Panc1 (cell line): ENCODE results near the gene ZMIZ2. TPM values are rescaled to one million over a fixed set of nuclear protein-coding genes. Genes with fewer than 3 reads are reported as not detected.

Experiments used
- ATAC-seq: fragments of 200-7000 bp; cut with Tn5 transposase; 2 replicates; pipeline ENCODE4 v1.9.1; 2020; ENCODE audit warnings: mild to moderate bottlenecking, moderate library complexity
- BruUV-seq: library from RNA; stranded (reverse); fragments of 400-500 nt; replicated peaks from 2 replicates; lab custom pipeline; 2021; lab: Mats Ljungman, UMichigan
- CTCF ChIA-PET: fragments of 300-600 bp; sonication (Branson Sonifier 250); formaldehyde crosslinking; loops from one replicate; lab custom pipeline; 2022; ENCODE audit warnings: antibody characterized with exemption; lab: Charles Lee
- POLR2A ChIA-PET: fragments of 300-600 bp; sonication (Branson Sonifier 250); formaldehyde crosslinking; loops from one replicate; lab custom pipeline; 2022; ENCODE audit warnings: antibody characterized with exemption; lab: Charles Lee
- DNase-seq: peaks from one replicate; pipeline ENCODE4 v3.0.0-alpha.2; 2010; ENCODE audit warnings: low read depth, low spot score
- H3K27ac ChIP-seq: 2 replicates; pipeline ENCODE4 v1.5.1; 2011; ENCODE audit warnings: mild to moderate bottlenecking, low read length, inconsistent platforms
- H3K27me3 ChIP-seq: fragments of 200-500 bp; sonication (Bioruptor generic); 2 replicates; pipeline ENCODE4 v1.6.0; 2014; ENCODE audit warnings: low read length, inconsistent platforms; ENCODE audit not compliant: control insufficient read depth, insufficient read depth
- H3K36me3 ChIP-seq: fragments of 200-500 bp; sonication (Bioruptor generic); 2 replicates; pipeline ENCODE4 v1.5.1; 2014; ENCODE audit warnings: inconsistent platforms, mild to moderate bottlenecking, low read length, moderate library complexity; ENCODE audit not compliant: control insufficient read depth, insufficient read depth
- H3K4me1 ChIP-seq: 2 replicates; pipeline ENCODE4 v1.5.1; 2011; ENCODE audit warnings: inconsistent platforms, mild to moderate bottlenecking, low read length, moderate library complexity; ENCODE audit not compliant: control insufficient read depth, insufficient read depth
- H3K4me3 ChIP-seq, 2 experiments: 2 replicates each; pipeline ENCODE4 v1.5.1; 2011 to 2012; ENCODE audit warnings: low read depth in 2 of 2, low read length in 2 of 2, mild to moderate bottlenecking in 2 of 2, inconsistent platforms in 1 of 2, moderate library complexity in 1 of 2
- H3K9me3 ChIP-seq: fragments of 200-500 bp; sonication (Bioruptor generic); 2 replicates; pipeline ENCODE4 v1.5.1; 2014; ENCODE audit warnings: low read depth, mild to moderate bottlenecking, inconsistent platforms, low read length, moderate library complexity; ENCODE audit not compliant: control insufficient read depth, insufficient read depth
- CTCF ChIP-seq: fragments of 450-650 bp; IDR thresholded peaks from 2 replicates; pipeline ENCODE4 v1.5.1; 2017; ENCODE audit warnings: mild to moderate bottlenecking
- POLR2AphosphoS5 ChIP-seq: IDR thresholded peaks from 2 replicates; pipeline ENCODE4 v1.6.1; 2012; ENCODE audit warnings: mild to moderate bottlenecking, low read depth, low read length, moderate library complexity
- SIN3A ChIP-seq: IDR thresholded peaks from 2 replicates; pipeline ENCODE4 v1.6.1; 2012; ENCODE audit warnings: low read depth, mild to moderate bottlenecking, low read length, moderate library complexity, borderline replicate concordance; ENCODE audit not compliant: insufficient read depth
- TCF7L2 ChIP-seq: IDR thresholded peaks from 2 replicates; pipeline ENCODE4 v1.6.1; 2011; ENCODE audit warnings: mild to moderate bottlenecking, low read depth, low read length, inconsistent platforms
- in situ Hi-C: cut with HindIII; loops from 2 replicates; pipeline ENCODE4 v1.10.0; 2016; ENCODE audit warnings: low sequenced_read_pairs, low pct_unique_long_range_greater_than_20kb
- intact Hi-C: fragments of 100-400 bp; cut with micrococcal nuclease; formaldehyde crosslinking; loops from one replicate; pipeline ENCODE4 v1.10.0; 2022; ENCODE audit not compliant: unreplicated experiment
- total RNA-seq: library from RNA; stranded (reverse); gene quantifications from one replicate; pipeline ENCODE4 v1.2.1, GENCODE V29; 2021; ENCODE audit not compliant: unreplicated experiment
- TF ChIP-seq, protein P1 (sequence below), 2 experiments: IDR thresholded peaks; 2 replicates each; pipeline ENCODE4 v1.6.1; 2011 to 2012; ENCODE audit warnings: low read depth in 2 of 2, control low read depth in 1 of 2, low read length in 1 of 2, mild to moderate bottlenecking in 1 of 2, moderate library complexity in 1 of 2; ENCODE audit not compliant: insufficient read depth in 1 of 2

Gene ZMIZ2
- total RNA-seq, 1 experiment from 2014 or later = 137 TPM

GRCh38 chr7:44769776-44770294, 21.2 kb downstream of the ZMIZ2 start:
- peaks cover 12% of the 10 kb centered on the region for H3K36me3 ChIP-seq
- TF ChIP-seq POLR2AphosphoS5 (no peak), SIN3A (no peak), TCF7L2 (no peak), CTCF (no peak)
- TF ChIP-seq, protein P1, sequence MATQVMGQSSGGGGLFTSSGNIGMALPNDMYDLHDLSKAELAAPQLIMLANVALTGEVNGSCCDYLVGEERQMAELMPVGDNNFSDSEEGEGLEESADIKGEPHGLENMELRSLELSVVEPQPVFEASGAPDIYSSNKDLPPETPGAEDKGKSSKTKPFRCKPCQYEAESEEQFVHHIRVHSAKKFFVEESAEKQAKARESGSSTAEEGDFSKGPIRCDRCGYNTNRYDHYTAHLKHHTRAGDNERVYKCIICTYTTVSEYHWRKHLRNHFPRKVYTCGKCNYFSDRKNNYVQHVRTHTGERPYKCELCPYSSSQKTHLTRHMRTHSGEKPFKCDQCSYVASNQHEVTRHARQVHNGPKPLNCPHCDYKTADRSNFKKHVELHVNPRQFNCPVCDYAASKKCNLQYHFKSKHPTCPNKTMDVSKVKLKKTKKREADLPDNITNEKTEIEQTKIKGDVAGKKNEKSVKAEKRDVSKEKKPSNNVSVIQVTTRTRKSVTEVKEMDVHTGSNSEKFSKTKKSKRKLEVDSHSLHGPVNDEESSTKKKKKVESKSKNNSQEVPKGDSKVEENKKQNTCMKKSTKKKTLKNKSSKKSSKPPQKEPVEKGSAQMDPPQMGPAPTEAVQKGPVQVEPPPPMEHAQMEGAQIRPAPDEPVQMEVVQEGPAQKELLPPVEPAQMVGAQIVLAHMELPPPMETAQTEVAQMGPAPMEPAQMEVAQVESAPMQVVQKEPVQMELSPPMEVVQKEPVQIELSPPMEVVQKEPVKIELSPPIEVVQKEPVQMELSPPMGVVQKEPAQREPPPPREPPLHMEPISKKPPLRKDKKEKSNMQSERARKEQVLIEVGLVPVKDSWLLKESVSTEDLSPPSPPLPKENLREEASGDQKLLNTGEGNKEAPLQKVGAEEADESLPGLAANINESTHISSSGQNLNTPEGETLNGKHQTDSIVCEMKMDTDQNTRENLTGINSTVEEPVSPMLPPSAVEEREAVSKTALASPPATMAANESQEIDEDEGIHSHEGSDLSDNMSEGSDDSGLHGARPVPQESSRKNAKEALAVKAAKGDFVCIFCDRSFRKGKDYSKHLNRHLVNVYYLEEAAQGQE (IDR thresholded peaks at IDR 0.05; ENCODE audit: insufficient read depth in 1 of 2, low read depth in 2 of 2, low read length in 1 of 2) = no peak
- ATAC-seq = peak; percentile 15; the same call in 1 of the 2 replicates
- ChIA-PET POLR2A (no interaction called here), CTCF (interaction anchor here (0.6 kb wide), 1 partner anchor 230 kb away, joined by 3 read pairs; no protein-coding TSS in a partner anchor)
- in situ Hi-C loops = no loop called here
- H3K9me3 ChIP-seq = no peaks in the 10 kb centered on the region
- BruUV-seq = no TSS peak
- intact Hi-C loops = no loop called here
- H3K27me3 ChIP-seq = no peaks in the 10 kb centered on the region
- peaks cover 28% of the 10 kb centered on the region for H3K4me1 ChIP-seq
- H3K27ac ChIP-seq = peak overlapping the region; percentile 36; the same call in 1 of the 2 replicates
- H3K4me3 ChIP-seq = no peak overlapping the region
- DNase-seq = no peak

- Histone ChIP-seq H3K9me3 (no peaks in the 10 kb centered on the region), H3K36me3 (no peaks in the 10 kb centered on the region), H3K4me3 (no peak overlapping the region), H3K27me3 (no peaks in the 10 kb centered on the region), H3K27ac (no peak overlapping the region), H3K4me1 (peaks cover 28% of the 10 kb centered on the region)
- intact Hi-C loops = no loop called here
- ChIA-PET CTCF (no interaction called here), POLR2A (no interaction called here)
- DNase-seq = no peak
- no peak for ATAC-seq
- TF ChIP-seq POLR2AphosphoS5 = peak; percentile 36; the same call in 1 of the 2 replicates
- TF ChIP-seq SIN3A = no peak
- TF ChIP-seq, protein P1 (IDR thresholded peaks at IDR 0.05; ENCODE audit: insufficient read depth in 1 of 2, low read depth in 2 of 2, low read length in 1 of 2) = no peak
- TF ChIP-seq TCF7L2 = no peak
- no TSS peak for BruUV-seq
- in situ Hi-C loops = no loop called here
These were observed 22.7 kb downstream of the ZMIZ2 start for GRCh38 chr7:44771358-44771757.
